Lung (tissue), 12 donors: Measurements from ENCODE around the gene PSMB3. TPM values are rescaled to one million over a fixed set of nuclear protein-coding genes. Genes with fewer than 3 reads are reported as not detected.

Experiments
- ATAC-seq: fragments of 200-7000 bp; cut with Tn5 transposase; one replicate; pipeline ENCODE4 v1.9.1; 2020; ENCODE audit warnings: moderate number of reproducible peaks; ENCODE audit not compliant: insufficient read depth, low FRiP score
- DNase-seq, 3 donors: peaks; one replicate each; pipeline ENCODE4 v3.0.0-alpha.2; 2013 to 2017
- H3K27ac ChIP-seq, 2 donors: one replicate each; pipeline ENCODE4 v1.5.1; 2013; ENCODE audit warnings: mild to moderate bottlenecking in 2 of 2, moderate library complexity in 2 of 2, control low read depth in 1 of 2, inconsistent platforms in 1 of 2, low read depth in 1 of 2, low read length in 1 of 2
- H3K27me3 ChIP-seq, 3 donors: one replicate each; pipeline ENCODE4 v1.5.1; 2013; ENCODE audit warnings: low read length in 2 of 3; ENCODE audit not compliant: control insufficient read depth in 3 of 3, insufficient read depth in 3 of 3
- H3K36me3 ChIP-seq, 4 donors: one replicate each; pipeline ENCODE4 v1.5.1; 2013; ENCODE audit warnings: low read length in 4 of 4, mild to moderate bottlenecking in 1 of 4, moderate library complexity in 1 of 4; ENCODE audit not compliant: control insufficient read depth in 4 of 4, insufficient read depth in 4 of 4
- H3K4me1 ChIP-seq, 5 donors: one replicate each; pipeline ENCODE4 v1.5.1; 2013; ENCODE audit warnings: low read length in 5 of 5, mild to moderate bottlenecking in 2 of 5, moderate library complexity in 1 of 5; ENCODE audit not compliant: control insufficient read depth in 5 of 5, insufficient read depth in 5 of 5
- H3K4me3 ChIP-seq: one replicate; pipeline ENCODE4 v1.5.1; 2013; ENCODE audit warnings: mild to moderate bottlenecking, control low read depth, moderate library complexity
- H3K9ac ChIP-seq, 2 donors: one replicate each; pipeline ENCODE4 v1.5.1; 2013; ENCODE audit warnings: low read length in 2 of 2, control low read depth in 1 of 2; ENCODE audit not compliant: insufficient read depth in 1 of 2
- H3K9me3 ChIP-seq, 4 donors: one replicate each; pipeline ENCODE4 v1.5.1; 2013; ENCODE audit warnings: low read length in 3 of 4, mild to moderate bottlenecking in 1 of 4, moderate library complexity in 1 of 4; ENCODE audit not compliant: control insufficient read depth in 4 of 4, insufficient read depth in 3 of 4
- CTCF ChIP-seq: IDR thresholded peaks from 2 replicates; pipeline ENCODE4 v1.5.1; 2012; ENCODE audit warnings: mild to moderate bottlenecking; ENCODE audit errors: control extremely low read depth, extremely low read depth
- WGBS, 2 donors: extraction: QIAGEN DNeasy Blood & Tissue Kit; methylation state at CpG; one replicate each; pipeline ENCODE4 v1.1.7; 2013; 5-methylcytosine and 5-hydroxymethylcytosine counted together
- polyA plus RNA-seq, 2 donors: library from polyadenylated mRNA; stranded (reverse); fragments of 200-250 nt; gene quantifications; one replicate each; pipeline ENCODE4 v1.2.1, GENCODE V29; 2013
- total RNA-seq, 2 donors: library from RNA; depleted of rRNA in 1 of 2; stranded (reverse); fragments of >200 nt in 1 of 2; gene quantifications; one replicate each; pipeline ENCODE4 v1.2.1, GENCODE V29; 2014 to 2021
- donor health status: control.
- donor health status: control.
- donor health status: Bipolar disorder and iron deficiency.
- donor health status: healthy.
- donor health status: DM: yes; HTN: yes; CAD: no.

PSMB3 gene
- total and polyA plus RNA-seq, 4 donors: 81.3 to 374 (median 234) TPM

- Histone ChIP-seq H3K27ac (no peak overlapping the region), H3K9ac (no peak overlapping the region), H3K4me3 (no peak overlapping the region), H3K9me3 (no peaks in the 10 kb centered on the region), H3K27me3 (no peaks in the 10 kb centered on the region), H3K4me1 (peaks cover 0 to 7% (median 0%) of the 10 kb centered on the region in 5 donors), H3K36me3 (peaks cover 5 to 23% (median 7%) of the 10 kb centered on the region in 4 donors)
- WGBS, 2 donors: 96 to 98% methylated on average over 5 of the region's 5 CpGs
- ATAC-seq: no peak
- DNase-seq: no peak
- no peak for TF ChIP-seq CTCF
Observed at GRCh38 chr17:38791162-38791561, 38.6 kb downstream of the PSMB3 start.

GRCh38 chr17:38794221-38794620 is 41.7 kb downstream of the PSMB3 start:
- WGBS, 2 donors: 96 to 97% methylated on average over 5 of the region's 5 CpGs
- DNase-seq (no peak), ATAC-seq (no peak)
- Histone ChIP-seq H3K9ac (no peak overlapping the region), H3K4me1 (peaks cover 13 to 25% (median 16%) of the 10 kb centered on the region in 5 donors), H3K27me3 (no peaks in the 10 kb centered on the region), H3K4me3 (no peak overlapping the region), H3K36me3 (peaks cover 4 to 14% (median 5%) of the 10 kb centered on the region in 4 donors), H3K9me3 (no peaks in the 10 kb centered on the region), H3K27ac (no peak overlapping the region)
- no peak for TF ChIP-seq CTCF

- DNase-seq (no peak), ATAC-seq (no peak)
- 54 to 64% methylated on average over 5 of the region's 5 CpGs for WGBS, 2 donors
- TF ChIP-seq CTCF: no peak
- H3K27me3 ChIP-seq: no peaks in the 10 kb centered on the region
- no peak overlapping the region for H3K27ac ChIP-seq
- no peak overlapping the region for H3K4me3 ChIP-seq
- H3K4me1 ChIP-seq: peaks cover 8 to 24% (median 16%) of the 10 kb centered on the region in 5 donors
- peaks cover 5 to 18% (median 6%) of the 10 kb centered on the region in 4 donors for H3K36me3 ChIP-seq
- no peak overlapping the region for H3K9ac ChIP-seq
- no peaks in the 10 kb centered on the region for H3K9me3 ChIP-seq
Observed at GRCh38 chr17:38796451-38797157, 44.1 kb downstream of the PSMB3 start.
